ENCODE measurements around the gene CATSPERZ.
"Not testable (repeated sequence)": the region's sequence is repeated elsewhere in the genome, so short reads cannot be mapped to it uniquely, and the experiment has no call there.

CATSPERZ gene

DNA sequence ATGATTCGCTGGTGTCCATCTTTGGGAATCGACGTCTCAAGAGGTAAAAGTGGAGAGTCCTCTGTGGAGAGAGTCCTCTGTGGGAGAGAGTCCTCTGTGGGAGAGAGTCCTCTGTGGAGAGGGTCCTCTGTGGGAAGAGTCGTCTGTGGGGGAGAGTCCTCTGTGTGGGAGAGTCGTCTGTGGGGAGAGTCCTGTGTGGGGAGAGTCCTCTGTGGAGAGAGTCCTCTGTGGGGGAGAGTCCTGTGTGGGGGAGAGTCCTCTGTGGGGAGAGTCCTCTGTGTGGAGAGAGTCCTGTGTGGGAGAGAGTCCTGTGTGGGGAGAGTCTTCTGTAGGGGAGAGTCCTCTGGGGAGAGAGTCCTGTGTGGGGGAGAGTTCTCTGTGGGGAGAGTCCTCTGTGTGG lies 20.9 kb downstream of the CATSPERZ start:
- no peak for DNase-seq

DNA sequence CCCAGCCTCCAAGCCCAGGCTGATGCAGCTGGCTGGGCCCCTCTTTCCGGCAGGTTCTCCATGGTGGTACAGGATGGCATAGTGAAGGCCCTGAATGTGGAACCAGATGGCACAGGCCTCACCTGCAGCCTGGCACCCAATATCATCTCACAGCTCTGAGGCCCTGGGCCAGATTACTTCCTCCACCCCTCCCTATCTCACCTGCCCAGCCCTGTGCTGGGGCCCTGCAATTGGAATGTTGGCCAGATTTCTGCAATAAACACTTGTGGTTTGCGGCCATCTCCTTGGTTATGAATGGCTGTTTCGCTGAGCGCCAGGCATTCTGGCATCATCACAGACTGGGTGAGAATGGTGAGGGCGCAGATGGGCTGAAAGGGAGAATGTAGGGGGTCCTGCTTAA lies 21.4 kb downstream of the CATSPERZ start:
- DNase-seq, result no peak

DNA sequence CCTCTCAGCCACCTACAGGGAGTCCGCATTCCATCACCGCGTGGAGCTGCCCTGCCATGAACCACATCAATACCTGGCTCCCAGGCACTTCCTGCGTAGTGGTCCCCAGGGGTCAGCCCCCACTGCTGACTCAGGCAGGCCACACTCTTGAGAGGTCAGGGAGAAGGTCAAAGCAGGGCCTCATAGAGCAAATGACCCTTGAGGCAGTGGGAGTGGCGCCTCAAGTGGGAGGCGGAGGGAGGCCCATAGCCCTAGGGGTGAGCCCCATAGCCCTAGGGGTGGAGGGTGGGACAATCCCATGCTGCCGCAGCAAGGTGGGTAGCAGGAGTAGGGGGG lies 22.7 kb downstream of the CATSPERZ start:
- no peak for DNase-seq

DNA sequence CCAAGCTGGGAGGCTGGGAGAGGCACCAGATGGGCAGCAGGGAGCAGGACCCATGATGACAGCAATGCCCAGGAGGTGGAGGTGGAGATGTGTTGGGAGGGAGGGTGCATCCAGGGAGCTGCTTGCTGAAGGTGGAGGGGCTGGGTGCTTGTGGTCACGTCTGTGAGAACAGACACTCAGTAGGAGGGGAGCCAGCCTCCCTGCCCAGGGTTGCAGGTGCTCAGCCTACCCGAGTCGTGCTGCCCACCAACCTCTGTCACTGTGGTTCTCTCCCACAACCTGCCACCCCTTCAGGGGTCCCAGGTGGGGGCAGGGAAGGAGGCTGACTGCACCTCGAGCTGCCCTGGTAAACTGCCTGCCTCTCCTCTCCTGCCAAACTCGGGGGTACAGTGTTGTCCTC lies 23.2 kb downstream of the CATSPERZ start:
- DNase-seq, result no peak

DNA sequence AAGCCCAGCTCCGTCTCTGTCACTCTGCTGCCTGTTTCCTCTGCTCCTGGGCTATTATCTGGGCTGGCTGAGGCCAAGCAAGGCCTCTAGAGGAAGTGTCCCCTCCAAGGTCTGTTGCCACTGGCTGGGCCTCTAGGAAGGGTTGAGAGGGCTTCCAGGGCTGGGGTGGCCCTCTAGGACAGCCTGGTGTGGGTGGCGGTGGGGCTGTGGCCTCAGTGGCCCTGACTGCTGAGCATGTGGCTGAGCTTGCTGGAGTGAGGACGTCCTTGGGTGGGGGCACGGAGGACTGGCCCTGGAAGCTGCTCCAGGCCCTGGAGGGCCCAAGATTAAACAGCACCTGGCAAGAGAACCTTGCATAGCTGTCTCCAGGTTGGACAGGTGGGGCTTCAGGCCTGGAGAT lies 23.8 kb downstream of the CATSPERZ start:
- not testable (repeated sequence) for DNase-seq

DNA sequence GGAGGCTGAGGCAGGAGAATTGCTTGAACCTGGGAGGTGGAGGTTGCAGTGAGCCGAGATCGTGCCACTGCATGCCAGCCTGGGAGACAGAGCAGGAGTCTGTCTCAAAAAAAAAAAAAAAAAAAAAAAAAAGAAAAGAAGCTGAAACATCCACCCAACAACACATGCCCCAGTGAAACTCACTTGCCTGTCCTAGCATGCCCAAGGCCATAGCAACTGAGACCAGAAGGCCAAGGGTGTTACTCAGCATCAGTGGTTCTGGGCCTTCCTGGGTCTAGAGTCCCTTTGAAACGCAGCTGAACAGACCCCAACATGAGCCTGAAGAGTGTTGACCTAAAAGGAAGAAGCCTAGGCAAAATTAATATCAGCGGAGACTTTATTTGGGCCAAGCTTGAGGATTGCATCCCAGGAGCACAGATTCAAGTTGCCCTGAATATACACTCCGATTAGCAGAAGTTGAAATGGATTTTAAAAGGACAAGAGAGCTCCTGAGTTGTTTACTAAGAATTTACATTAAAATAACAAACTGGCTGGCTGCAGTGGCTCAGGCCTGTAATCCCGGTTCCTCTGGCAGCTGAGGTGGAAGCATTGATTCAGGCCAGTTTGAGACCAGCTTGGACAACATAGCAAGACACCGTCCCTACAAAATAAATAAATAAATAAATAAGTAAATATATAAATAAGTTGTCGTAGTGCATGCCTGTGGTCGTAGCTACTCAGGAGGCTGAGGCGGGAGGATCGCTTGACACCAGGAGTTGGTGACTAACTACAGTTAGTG lies 24.7 kb downstream of the CATSPERZ start:
- DNase-seq, result no peak

DNA sequence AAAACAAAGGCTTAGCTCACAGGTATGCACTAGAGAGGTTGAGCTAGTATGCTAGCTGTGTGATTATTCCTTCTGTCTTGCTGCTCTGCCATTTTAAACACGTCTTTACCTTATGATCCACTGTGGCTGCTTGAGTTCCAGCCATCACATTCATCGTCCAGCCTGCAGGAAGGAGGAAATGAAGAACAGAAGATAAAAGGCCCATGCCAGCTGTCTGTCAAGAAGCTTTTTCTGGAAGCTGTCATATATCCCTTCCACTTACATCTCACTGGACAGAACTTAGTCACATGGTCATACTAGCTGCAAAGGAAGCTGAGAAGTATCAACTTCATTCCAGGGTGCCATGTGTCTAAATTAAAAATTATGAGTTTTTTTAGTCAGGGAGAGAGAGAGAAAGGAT lies 27.2 kb downstream of the CATSPERZ start:
- no peak for DNase-seq

DNA sequence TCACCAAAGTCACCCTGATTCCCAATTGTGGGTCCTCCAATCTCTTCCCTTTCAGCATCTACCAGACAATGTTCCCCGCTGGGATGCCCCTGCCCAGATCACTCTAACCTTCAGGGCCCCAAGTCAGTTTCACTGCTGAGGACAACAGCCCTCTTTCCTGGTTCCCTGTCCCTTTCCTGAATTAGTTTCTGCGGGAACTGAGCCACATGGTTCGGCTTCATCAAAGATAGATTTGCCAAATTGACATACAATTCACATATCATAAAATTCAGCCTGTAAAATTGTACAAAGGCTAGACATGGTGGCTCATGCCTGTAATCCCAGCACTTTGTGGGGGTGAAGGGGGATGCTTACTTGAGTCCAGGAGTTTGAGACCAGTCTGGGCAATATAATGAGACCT lies 27.8 kb downstream of the CATSPERZ start:
- DNase-seq, result no peak

DNA sequence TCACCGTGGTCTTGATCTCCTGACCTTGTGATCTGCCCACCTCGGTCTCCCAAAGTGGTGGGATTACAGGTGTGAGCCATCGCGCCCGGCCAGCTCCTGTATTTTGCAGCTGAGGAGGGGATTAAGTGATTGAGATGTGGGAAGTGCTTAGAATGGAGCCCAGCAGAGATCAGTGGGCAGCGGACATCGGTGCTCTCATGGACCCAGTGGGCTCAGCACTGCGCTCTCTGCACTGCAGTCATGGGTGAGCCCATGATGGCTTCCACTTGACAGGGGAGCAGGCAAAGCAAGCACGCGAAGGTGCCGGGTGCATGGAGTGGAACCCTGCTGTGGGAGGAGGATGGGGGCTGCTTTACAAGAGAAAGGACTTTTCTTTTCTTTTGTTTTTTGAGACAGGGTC lies 30.7 kb downstream of the CATSPERZ start:
- no peak for DNase-seq

DNA sequence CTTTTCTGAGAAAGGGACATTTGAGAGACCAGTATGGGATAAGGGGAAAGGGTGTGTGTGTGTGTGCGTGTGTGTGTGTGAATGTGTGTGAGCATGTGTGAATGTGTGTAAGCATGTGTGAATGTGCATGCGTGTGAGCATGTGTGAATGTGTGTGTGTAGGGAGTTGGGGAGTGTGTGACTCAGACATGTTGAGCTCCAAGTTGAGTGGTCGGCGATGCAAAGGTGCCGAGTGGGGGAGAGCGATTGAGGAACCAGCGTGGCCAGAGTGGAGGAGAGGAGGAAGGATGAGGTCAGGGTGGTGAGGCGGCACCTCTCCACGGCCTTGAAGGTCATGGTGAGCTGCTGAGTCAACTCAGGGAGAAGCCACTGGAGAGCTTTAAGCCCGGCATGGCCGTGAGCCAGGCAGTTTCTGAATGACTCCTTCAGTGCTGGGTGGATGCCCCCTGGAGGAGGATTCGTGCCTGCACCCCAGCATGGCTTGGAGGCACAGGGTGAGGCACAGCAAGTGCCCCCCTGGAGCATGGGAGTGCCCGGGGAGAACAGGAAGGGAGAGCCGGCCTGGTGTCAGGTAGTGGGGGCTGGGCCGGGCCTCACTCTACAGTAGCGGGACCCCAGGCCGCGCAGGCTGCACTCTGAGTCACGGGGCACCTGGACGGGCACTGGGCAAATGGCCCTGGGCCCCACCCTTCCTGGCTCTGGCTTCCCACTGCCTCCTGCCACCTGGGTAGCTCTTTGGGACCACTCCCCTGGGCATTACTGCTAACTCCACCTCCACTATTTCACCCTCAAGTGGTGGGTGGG lies 31.6 kb downstream of the CATSPERZ start:
- DNase-seq, result peak; percentile 74

DNA sequence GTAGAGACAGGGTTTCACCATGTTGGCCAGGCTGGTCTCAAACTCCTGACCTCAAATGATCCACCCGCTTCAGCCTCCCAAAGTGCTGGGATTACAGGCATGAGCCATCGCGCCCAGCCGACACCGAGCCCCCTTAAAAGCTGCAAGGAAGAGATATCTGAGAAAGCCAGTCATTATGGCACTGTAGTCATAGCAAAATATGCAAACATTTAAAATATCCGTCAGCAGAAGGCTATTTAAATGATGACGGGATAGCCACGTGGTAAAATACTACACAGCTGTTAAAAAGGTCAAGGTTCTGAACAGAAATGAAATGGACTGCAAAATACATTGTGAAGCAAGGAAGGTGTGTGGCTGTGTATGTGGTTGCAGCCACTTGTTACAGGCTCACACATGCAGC lies 33.4 kb downstream of the CATSPERZ start:
- no peak for DNase-seq

DNA sequence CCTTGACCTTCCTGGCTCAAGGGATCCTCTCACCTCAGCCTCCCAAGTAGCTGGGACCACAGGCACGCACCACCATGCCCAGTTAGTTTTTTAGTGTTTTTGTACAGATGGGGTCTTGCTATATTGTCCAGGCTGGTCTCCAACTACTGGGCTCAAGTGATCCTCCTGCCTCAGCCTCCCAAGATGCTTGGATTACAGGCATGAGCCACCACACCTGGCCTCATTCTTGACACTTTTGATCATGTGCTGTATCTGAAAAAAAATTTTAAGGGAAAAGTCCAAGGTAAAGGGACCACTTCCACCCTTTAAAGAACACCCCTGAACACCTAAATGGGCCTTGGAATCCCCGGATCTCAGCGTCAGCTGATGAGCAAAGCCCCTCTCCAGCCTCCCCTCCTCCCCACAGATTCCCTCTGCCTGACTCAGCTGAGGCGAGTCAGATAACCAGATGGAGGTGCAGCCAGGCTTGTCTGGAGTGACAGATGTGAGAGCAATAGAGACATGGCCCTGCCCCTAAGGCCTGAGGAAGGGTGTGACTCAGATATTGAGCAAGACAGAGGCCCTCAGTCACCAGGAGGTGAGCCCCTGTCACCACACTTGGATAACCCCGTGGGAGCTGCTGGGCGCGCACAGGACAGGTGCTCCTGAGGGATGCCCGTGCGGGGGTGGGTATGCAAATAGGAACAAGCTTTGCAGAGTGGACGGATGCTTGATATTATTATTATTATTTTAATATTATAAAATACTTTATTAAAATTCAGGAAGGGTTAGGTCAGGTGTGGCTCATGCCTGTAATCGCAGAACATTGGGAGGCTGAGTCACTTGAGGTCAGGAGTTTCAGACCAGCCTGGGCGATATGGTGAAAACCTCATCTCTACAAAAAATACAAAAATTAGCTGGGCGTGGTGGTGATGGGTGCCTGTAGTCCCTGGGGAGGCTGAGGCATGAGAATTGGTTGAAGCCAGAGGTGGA lies 34.9 kb downstream of the CATSPERZ start:
- DNase-seq, result no peak

DNA sequence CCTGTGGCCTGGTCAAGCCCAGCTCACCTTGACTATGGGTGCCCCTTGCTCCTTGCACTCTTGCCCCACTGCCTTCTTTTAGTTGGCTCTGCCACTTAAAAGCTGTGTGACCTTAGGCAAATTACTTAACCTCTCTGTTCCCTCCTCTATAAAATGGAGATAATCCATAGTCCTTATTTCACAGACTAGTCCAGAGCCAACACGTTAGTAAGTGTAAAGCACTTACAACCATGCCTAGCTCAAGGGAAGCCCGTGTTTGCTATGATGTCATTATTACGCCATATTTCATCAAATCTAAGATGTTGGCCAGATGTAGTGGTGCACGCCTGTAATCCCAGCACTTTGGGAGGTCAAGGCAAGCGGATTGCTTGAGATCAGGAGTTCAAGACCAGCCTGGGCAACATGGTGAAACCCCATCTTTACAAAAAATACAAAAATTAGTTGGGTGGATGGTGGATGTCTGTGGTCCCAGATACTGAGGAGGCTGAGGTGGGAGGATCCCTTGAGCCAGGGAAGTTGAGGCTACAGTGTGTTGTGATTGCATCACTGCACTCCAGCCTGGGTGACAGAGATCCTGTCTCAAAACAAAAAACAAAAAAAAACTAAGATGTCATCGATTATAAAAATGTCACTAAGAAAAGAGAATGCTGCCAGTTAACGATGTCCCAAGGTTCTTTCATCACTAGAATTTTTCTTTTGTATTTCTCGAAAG lies 37.5 kb downstream of the CATSPERZ start:
- DNase-seq, result no peak

DNA sequence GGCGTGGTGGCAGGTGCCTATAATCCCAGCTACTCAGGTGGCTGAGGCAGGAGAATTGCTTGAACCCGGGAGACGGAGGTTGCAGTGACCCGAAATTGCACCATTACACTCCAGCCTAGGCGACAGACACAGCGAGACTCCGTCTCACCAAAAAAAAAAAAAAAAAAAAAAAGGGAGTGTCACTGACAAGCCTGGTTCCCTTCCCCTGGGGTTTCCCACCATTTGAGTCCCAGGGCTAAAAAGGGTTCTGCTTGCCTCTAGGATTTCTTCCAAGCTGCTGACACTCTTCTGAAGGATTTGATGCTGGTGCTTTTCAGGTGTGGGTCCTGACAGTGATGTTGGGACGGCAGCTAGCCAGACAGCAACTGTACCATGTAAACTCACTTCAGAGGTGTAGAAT lies 38.6 kb downstream of the CATSPERZ start:
- DNase-seq, result no peak

DNA sequence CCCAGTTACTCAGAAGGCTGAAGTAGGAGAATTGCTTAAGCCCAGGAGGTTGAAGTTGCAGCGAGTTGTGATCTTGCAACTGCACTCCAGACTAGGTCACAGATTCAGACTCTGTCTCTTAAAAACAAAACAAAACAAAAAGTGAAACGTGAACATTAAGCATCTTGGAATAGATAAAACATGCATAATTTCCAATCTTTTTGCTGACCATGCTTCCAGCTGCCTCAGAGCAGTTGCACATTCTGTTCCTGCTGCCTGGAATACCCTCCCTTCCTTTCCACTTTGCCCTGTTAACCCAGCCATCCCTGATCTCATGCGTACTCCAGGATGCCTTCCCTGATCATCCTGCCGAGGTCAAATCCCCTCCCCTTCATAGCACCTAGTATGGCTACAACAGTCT lies 39.1 kb downstream of the CATSPERZ start:
- DNase-seq, result no peak

DNA sequence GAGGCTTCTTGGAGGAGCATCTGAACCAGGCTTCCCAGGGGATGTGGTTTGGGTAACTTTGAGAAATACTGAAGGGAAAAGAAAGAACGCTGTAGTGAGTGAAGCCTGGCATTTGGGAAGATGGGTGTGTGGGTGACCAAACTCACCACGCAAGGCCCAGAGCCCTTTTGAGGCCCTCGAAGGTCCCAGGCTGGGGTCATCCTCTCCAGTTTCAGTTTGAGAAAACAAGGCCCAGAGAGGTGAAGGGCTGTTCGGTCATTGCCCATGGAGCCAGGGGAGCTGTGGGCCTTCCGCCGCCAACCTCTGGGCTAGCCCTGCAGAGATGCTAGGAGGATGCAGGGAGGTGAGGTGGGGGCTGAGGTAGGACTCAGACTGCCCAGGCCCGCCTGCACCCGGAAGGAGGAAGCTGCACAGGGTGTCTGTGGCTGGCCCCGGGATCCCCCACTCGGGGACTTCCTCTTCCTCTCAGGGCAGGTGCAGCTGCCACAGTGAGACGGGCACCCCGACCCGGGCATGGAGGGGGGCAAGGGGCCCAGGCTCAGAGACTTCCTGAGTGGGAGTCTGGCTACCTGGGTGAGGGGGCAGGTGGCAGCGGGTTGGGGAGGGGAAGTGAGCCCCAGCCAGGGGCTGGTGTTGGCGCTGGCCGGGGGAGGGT lies 39.7 kb downstream of the CATSPERZ start, which contains the start of gene CCDC88B:
Gene CCDC88B (plus strand): TSS at position 451 of the 655 bp plus-strand sequence. CDS start 63 bp downstream, at position 514.
- no peak for DNase-seq

DNA sequence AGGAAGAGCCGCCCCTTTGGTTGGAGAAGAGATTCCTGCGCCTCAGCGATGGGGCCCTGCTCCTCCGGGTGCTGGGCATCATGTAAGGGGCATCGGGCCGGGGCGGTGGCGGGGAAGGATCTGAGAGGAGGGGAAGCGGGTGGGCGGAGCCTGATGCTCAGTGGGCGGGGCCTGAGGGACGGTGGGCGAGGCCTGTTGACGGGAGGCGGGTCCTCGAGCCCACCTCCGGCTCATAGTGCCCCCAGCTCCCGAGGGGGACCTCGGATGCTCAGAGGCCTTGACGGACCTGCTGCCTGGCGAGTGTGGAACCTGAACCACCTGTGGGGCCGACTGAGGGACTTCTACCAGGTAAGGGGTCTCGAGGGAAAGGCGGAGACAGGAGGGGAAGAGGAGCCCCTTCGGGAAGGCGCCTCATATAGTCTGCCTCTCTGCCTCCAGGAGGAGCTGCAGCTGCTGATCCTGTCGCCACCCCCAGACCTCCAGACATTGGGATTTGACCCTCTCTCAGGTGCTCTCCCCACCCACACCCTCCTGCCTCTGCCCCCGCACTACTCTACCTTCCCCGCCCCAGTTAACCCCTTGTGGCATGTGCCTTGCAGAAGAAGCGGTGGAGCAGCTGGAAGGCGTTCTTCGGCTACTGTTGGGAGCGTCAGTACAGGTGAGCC lies 40.6 kb downstream of the CATSPERZ start:
- no peak for DNase-seq

DNA sequence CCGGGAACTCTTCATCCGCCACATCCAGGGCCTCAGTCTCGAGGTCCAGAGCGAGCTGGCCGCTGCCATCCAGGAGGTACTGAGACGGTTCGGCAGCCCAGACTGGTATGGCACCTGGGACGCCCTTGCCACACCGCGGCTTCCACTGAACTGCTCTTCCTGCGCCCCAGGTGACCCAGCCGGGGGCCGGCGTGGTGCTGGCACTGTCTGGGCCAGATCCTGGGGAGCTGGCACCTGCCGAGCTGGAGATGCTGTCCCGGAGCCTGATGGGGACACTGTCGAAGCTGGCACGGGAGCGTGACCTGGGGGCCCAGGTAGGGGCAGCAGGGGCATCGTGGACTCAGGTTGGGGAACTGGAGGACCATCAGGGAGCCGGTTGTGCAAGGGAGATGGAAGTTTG lies 41.3 kb downstream of the CATSPERZ start:
- no peak for DNase-seq

DNA sequence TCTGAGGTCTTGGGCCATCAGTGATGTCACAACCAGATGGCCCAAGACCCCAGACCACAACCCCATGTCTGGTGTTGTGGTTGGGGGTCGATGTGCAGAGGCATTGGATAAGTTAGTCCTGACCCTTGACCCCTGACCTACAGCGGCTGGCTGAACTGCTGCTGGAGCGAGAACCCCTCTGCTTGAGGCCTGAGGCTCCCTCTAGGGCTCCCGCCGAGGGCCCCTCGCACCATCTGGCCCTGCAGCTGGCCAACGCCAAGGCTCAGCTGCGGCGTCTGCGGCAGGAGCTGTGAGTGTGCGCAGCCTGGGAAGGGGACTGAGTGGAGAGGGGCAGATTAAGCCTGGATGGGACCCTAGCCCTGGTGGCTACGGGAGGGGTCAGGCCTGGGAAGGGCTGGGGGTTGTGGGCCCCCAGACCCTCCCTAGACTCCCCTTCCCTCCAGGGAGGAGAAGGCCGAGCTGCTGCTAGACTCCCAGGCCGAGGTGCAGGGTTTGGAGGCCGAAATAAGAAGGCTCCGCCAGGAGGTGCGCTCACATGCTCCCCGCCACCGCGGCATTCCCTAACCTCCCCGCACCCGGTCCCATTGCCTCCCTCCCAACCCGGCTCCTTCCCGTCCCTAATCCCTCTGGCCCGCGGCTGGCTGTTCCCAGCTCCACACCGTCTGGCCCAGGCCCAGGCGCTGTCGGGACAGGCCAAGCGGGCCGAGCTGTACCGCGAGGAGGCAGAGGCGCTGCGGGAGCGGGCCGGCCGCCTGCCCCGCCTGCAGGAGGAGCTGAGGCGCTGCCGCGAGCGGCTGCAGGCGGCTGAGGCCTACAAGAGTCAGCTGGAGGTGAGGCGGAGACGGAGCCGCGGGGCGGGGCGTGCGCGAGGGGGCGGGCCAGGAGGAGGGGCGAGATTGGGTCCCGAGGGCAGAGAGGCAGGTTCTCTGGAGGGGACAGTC lies 42.0 kb downstream of the CATSPERZ start:
- peak; percentile 90 for DNase-seq
